Choroid plexus epithelial cell (primary cell): ENCODE data around the gene ALG14.

Experiments used
- DNase-seq: peaks from one replicate; pipeline ENCODE4 v3.0.0-alpha.2; 2010; ENCODE audit warnings: low read depth
- H3K4me3 ChIP-seq: 2 replicates; pipeline ENCODE4 v1.5.1; 2011; ENCODE audit warnings: low read depth, mild to moderate bottlenecking, control low read depth, low read length, moderate library complexity
- TF ChIP-seq, protein P1 (sequence below): conservative IDR thresholded peaks from 2 replicates; pipeline ENCODE4 v1.5.1; 2011; ENCODE audit warnings: low read depth, mild to moderate bottlenecking, control low read depth, inconsistent platforms, low read length, moderate library complexity

Gene ALG14

DNA sequence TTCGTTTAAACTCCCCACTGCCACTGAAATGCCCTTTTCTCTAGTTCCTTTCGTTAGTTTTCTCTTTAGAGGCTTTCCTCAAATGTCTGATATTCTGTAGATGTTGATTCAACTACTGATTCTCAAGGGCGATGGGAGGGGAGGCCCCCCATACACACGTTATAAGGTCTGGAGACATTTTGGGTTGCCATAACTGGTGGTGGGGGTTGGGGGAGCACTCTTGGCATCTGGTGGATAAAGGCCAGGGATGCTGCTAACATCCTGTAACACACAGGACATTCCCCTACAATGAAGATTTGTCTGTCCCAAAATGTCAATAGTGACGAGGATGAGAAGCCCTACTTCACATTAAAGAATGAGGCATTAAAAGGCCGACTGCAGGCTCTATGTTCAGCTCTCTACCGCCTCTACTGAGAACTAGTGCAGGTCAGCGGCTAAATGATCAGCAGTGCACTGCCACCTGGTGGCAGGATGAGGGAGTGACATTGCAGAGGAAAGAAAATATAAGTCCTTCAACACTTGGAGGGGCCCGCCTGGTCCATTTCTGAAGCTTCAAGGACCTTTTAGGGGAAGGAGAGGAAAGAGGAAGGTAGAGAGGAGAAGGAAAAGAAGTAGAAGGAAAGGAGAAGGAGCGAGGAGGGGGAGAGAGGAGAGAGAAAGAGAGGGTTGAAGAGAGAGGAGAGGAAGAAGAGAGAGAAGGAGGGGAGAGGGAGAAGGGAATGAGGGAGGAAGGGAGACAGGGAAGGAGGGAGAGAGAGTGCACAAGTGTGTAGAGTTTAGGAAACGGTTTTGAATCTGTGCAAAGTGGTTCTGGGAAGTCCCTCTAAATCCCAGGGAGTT lies 29.4 kb downstream of the ALG14 start:
- TF ChIP-seq, protein P1, sequence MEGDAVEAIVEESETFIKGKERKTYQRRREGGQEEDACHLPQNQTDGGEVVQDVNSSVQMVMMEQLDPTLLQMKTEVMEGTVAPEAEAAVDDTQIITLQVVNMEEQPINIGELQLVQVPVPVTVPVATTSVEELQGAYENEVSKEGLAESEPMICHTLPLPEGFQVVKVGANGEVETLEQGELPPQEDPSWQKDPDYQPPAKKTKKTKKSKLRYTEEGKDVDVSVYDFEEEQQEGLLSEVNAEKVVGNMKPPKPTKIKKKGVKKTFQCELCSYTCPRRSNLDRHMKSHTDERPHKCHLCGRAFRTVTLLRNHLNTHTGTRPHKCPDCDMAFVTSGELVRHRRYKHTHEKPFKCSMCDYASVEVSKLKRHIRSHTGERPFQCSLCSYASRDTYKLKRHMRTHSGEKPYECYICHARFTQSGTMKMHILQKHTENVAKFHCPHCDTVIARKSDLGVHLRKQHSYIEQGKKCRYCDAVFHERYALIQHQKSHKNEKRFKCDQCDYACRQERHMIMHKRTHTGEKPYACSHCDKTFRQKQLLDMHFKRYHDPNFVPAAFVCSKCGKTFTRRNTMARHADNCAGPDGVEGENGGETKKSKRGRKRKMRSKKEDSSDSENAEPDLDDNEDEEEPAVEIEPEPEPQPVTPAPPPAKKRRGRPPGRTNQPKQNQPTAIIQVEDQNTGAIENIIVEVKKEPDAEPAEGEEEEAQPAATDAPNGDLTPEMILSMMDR: peak; percentile 100
- no peak overlapping the region for H3K4me3 ChIP-seq
- peak; percentile 94 for DNase-seq

DNA sequence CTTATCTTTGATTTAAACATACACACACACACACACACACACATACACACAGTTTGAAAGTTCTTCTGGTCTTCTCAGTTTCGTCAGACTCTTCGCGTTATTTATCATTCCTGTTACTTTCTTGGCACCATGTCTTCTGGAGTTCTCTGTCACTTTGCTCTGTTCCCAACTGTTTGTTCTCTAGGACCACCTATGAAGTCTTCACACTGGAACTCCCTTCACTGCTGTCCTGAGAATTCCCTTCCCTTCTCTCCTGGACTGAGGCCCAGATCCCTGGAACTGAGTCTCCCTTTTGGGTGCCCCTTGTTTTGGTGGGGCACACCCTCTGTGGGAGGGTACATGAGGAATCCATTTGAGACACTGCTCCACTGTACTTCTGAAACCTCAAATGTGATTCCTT lies 30.5 kb downstream of the ALG14 start:
- DNase-seq: peak; percentile 38
- H3K4me3 ChIP-seq: no peak overlapping the region
- TF ChIP-seq, protein P1: no peak

DNA sequence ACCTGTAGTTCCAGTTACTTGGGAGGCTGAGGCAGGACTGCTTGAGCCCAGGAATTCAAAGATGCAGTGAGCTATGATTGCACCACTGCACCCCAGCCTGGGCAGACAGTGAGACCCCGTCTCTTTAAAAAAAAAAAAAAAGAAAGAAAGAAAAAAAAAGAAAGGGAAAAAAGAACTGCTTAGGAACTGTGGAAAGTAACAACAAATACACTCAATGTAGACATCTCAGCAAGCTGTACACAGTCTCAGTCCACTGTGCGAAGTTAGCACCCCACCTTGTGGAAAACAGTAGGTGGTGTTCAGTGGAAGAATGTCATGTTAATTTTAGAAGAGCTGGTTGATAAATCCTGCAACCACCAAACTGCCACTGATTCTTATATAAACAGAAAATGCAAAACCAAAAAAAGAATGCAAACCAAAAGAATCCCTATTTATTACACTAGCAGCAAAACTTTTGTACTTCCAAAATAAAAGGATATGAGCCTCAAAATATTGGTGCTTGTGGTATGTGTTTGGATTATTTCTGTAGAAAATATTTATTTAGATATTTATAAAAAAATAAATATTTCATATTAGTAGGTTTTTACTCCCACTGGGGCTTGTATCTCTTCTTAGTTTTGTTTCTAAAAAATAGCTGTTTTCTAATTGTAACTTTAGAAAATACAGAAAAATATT lies 31.1 kb downstream of the ALG14 start:
- H3K4me3 ChIP-seq: no peak overlapping the region
- peak; percentile 95 for DNase-seq
- TF ChIP-seq, protein P1: peak; percentile 91

DNA sequence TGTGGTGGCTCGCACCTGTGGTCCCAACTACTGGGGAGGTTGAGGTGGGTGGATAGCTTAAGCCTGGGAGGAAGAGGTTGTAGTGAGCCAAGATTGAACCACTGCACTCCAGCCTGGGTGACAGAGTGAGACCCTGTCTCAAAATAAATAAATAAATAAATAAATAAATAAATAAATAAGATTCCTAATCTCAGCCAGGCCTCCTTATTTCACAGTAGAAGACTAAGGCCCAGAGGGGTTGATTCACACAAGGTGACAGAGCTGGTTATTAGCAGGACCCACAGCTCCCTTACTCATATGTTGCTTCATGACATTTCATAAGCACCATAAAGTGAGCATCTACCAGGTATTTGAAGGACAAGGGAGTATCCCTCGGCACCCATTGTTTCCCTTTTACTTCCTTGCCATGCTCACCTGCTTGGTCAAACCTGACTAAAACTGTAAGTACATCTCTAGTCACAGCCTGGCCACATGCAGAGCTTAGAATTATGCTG lies 32.7 kb downstream of the ALG14 start:
- no peak overlapping the region for H3K4me3 ChIP-seq
- DNase-seq: no peak
- TF ChIP-seq, protein P1: no peak

DNA sequence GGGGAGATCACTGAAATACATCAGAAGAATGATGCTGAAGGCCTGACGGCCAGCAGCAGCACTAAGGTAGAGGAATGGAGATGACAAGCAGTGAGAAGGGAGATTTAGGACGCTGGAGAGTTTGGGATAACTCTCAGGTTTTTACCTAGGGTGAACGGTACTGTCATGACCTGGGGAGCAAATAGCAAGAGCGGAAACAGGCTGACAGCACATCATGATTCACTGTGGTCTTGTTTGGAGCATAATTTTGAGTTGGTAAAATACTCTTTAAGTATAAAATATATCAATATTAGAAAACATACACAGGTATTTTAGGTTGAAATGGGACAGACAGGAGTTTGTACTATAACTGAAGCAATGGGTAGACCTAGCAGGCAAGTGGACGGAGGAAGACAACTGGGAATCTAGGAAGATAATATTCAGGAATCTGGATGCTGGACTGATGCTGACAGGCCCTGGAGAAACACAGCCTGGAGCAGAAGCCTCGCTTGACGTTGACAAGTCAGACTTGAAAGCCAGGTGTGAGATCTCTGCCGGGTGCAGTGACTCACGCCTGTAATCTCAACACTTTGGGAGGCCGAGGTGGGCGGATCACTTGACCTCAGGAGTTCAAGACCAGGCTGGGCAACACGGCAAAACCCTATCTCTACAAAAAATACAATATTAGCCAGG lies 33.3 kb downstream of the ALG14 start:
- TF ChIP-seq, protein P1: no peak
- no peak overlapping the region for H3K4me3 ChIP-seq
- no peak for DNase-seq

DNA sequence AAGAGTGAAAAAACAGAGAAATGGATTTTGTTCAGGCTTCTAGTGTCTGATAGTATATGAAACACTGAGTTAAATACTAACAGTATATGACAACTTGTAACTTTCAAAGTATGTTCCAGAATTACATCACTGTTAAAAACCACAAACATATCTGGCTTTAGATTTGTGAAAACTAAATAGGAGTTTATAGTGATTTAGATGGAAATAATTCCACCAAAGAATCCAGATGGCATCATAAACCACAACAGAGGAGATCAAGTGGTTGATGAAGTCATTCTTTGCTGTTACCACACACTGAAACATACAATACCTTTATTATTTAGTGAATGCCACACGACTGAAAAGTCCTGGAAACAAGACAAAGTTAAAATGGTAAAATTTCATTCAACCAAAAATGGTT lies 37.2 kb downstream of the ALG14 start:
- H3K4me3 ChIP-seq: no peak overlapping the region
- DNase-seq: peak; percentile 90
- TF ChIP-seq, protein P1: no peak
